CD4-positive, alpha-beta T cell (primary cell): ENCODE data around the gene NOL3. TPM values are rescaled to one million over a fixed set of nuclear protein-coding genes. Genes with fewer than 3 reads are reported as not detected.

Experiments
- ATAC-seq: fragments of 200-7000 bp; cut with Tn5 transposase; one replicate; pipeline ENCODE4 v1.10.0; 2022; ENCODE audit warnings: mild to moderate bottlenecking; ENCODE audit not compliant: poor library complexity
- CTCF ChIA-PET: fragments of 350-600 bp; sonication (Branson Sonifier 250); formaldehyde crosslinking; loops from one replicate; lab custom pipeline; 2021; ENCODE audit warnings: antibody characterized with exemption, inconsistent platforms; lab: Charles Lee
- POLR2A ChIA-PET: fragments of 350-600 bp; sonication (Branson Sonifier 250); formaldehyde crosslinking; loops from one replicate; lab custom pipeline; 2021; ENCODE audit warnings: antibody characterized with exemption, inconsistent platforms; lab: Charles Lee
- DNase-seq, 14 experiments: peaks; one replicate each; pipeline ENCODE4 v3.0.0-alpha.2; 2013 to 2020; ENCODE audit warnings: mixed read lengths in 2 of 14
- H3K27ac ChIP-seq, 2 donors: one replicate each; pipeline versions ENCODE4 v1.5.1 to v1.7.0; 2013; ENCODE audit warnings: low read length in 2 of 2, low read depth in 1 of 2, mild to moderate bottlenecking in 1 of 2
- H3K27me3 ChIP-seq, 2 experiments: 1 replicate in 1 of 2; 2 replicates in 1 of 2; pipeline versions ENCODE4 v1.6.1 to v1.7.0; 2013; ENCODE audit warnings: low read length in 2 of 2, control low read depth in 1 of 2, mild to moderate bottlenecking in 1 of 2, moderate library complexity in 1 of 2; ENCODE audit not compliant: insufficient read depth in 2 of 2, control insufficient read depth in 1 of 2
- H3K36me3 ChIP-seq: one replicate; pipeline ENCODE4 v1.6.1; 2013; ENCODE audit warnings: low read length, control low read depth; ENCODE audit not compliant: insufficient read depth
- H3K4me1 ChIP-seq: one replicate; pipeline ENCODE4 v1.6.1; 2013; ENCODE audit warnings: low read length, control low read depth; ENCODE audit not compliant: insufficient read depth
- H3K4me3 ChIP-seq: one replicate; pipeline ENCODE4 v1.5.1; 2013; ENCODE audit warnings: mild to moderate bottlenecking, low read length, moderate library complexity
- H3K9me3 ChIP-seq, 2 experiments: 1 replicate in 1 of 2; 2 replicates in 1 of 2; pipeline versions ENCODE4 v1.6.1 to v1.7.0; 2013; ENCODE audit warnings: low read length in 2 of 2, mild to moderate bottlenecking in 2 of 2, control low read depth in 1 of 2, moderate library complexity in 1 of 2; ENCODE audit not compliant: control insufficient read depth in 1 of 2, insufficient read depth in 1 of 2
- H3K27ac Mint-ChIP-seq: one replicate; pipeline ENCODE4 v1.8.0; 2020; ENCODE audit warnings: mixed read lengths
- H3K27me3 Mint-ChIP-seq: one replicate; pipeline ENCODE4 v1.8.0; 2021; ENCODE audit warnings: mixed read lengths
- H3K36me3 Mint-ChIP-seq: one replicate; pipeline ENCODE4 v1.8.0; 2021; ENCODE audit warnings: low read depth, mixed read lengths
- H3K4me1 Mint-ChIP-seq: one replicate; pipeline ENCODE4 v1.8.0; 2021; ENCODE audit warnings: low read depth, mixed read lengths
- H3K4me3 Mint-ChIP-seq: one replicate; pipeline ENCODE4 v1.8.0; 2020; ENCODE audit warnings: mild to moderate bottlenecking, mixed read lengths
- H3K9me3 Mint-ChIP-seq: one replicate; pipeline ENCODE4 v1.8.0; 2020; ENCODE audit warnings: mixed read lengths
- intact Hi-C, 2 experiments: fragments of 100-400 bp; cut with DNase I in 1 of 2; cut with micrococcal nuclease in 1 of 2; formaldehyde crosslinking; loops; one replicate each; pipeline versions ENCODE4 v1.15.1 to v1.9.0; 2023 to 2025; cut with DNase I, micrococcal nuclease
- total RNA-seq, 174 experiments: library from RNA in 2 of 174; stranded (reverse) in 2 of 174; gene quantifications; one replicate each; pipeline ENCODE4 v1.2.3 and lab custom pipeline; 2021 to 2026
- TF ChIP-seq, protein P1 (sequence below): fragments of 200-600 bp; IDR thresholded peaks from one replicate; pipeline ENCODE4 v1.8.0; 2022; ENCODE audit warnings: antibody characterized with exemption, mild to moderate bottlenecking

The NOL3 gene
- total RNA-seq, 2 experiments from 2014 or later = 1.1 to 1.2 TPM

DNA sequence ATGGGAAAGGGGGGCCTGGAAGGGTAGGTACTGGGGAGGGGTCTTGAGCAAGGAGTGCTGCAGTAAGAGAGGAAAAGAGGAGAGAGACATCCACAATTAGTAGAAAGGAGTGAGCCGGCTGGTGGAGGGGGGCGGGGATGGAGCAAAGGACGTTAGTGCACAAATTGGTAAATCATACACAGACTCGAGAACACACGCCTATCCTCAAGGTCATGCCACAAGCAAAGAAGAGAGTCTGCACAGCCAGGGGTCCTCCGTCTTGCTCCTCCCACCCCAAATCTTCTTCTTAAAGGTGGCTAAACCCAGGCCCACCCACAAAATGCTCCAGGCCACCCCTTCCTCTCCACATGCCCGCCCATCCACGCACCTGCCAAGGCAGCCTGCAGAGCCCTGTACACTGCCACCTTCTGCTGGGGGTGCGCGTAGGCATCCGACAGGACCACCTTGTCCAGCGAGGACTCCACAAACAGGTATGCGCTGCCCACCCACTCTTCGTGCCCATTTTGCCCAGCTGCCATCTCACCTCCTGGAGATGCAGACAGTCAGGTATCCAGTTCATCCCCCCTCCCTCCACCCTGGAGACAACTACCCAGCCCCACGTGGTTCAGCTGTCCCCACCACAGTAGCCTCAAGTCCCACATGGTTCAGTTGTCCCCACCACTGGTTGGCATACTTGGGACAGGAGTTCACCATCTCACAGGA lies 14.0 kb upstream of the NOL3 start:
- Mint-ChIP-seq H3K27ac (peak overlapping the region; percentile 95), H3K27me3 (peaks cover 12% of the 10 kb centered on the region), H3K4me3 (peak overlapping the region; percentile 95), H3K4me1 (peaks cover 65% of the 10 kb centered on the region), H3K9me3 (no peaks in the 10 kb centered on the region), H3K36me3 (peaks cover 20% of the 10 kb centered on the region)
- peak overlapping the region in 1 of 2 donors; percentile 2 for H3K27ac ChIP-seq
- no peaks in the 10 kb centered on the region for H3K36me3 ChIP-seq
- TF ChIP-seq, protein P1, sequence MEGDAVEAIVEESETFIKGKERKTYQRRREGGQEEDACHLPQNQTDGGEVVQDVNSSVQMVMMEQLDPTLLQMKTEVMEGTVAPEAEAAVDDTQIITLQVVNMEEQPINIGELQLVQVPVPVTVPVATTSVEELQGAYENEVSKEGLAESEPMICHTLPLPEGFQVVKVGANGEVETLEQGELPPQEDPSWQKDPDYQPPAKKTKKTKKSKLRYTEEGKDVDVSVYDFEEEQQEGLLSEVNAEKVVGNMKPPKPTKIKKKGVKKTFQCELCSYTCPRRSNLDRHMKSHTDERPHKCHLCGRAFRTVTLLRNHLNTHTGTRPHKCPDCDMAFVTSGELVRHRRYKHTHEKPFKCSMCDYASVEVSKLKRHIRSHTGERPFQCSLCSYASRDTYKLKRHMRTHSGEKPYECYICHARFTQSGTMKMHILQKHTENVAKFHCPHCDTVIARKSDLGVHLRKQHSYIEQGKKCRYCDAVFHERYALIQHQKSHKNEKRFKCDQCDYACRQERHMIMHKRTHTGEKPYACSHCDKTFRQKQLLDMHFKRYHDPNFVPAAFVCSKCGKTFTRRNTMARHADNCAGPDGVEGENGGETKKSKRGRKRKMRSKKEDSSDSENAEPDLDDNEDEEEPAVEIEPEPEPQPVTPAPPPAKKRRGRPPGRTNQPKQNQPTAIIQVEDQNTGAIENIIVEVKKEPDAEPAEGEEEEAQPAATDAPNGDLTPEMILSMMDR = no peak
- peaks cover under 1 to 2% of the 10 kb centered on the region in 2 experiments for H3K27me3 ChIP-seq
- POLR2A ChIA-PET = interaction anchor here (1.4 to 2.0 kb wide), 2 partner anchors 8 to 28 kb away, joined by 5 to 8 read pairs; partner anchors contain the start of gene HSF4
- ATAC-seq = no peak
- intact Hi-C loops = no loop called here
- no peaks in the 10 kb centered on the region for H3K9me3 ChIP-seq
- H3K4me1 ChIP-seq = peaks cover 82% of the 10 kb centered on the region
- peak in 1 of 14 experiments; percentile 32 for DNase-seq
- H3K4me3 ChIP-seq = no peak overlapping the region
- CTCF ChIA-PET = interaction anchor here (1.2 to 3.1 kb wide), 6 partner anchors 8 to 181 kb away, joined by 7 to 43 read pairs (median 13); partner anchors contain the start of genes HSF4 and MATCAP1

DNA sequence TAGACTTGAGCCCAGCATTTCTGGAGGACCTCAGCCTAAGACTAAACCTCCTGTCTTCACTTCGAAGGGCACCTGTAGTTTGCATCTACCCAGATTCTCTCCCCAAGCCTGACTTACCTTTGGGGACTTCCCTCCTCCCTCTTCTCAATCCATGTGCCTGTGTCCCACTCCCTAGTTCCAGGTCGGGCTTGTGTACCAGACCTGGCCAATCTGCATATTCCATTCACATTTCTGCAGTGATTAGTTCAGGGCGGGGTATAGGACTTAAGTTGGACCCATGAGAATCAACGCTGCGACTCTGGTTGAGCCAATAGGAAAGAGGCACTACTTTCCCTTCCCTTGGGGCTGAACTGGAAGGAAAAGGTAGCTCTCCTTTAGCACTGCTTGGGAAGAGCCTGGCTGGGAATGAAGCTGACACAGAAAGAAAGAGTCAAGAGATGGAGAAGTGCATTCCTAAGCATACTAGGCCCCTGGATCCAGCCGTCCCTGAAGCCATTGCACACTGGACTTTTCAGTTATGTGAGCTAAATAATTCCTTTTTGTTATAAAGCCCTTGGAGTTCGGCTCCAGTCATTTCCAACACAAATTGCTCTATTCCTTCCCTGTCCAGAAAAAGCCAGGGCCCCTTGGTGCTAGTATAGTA lies 13.1 kb upstream of the NOL3 start:
- CTCF ChIA-PET = interaction anchor here (1.0 to 3.8 kb wide), 4 partner anchors 18 to 143 kb away, joined by 4 to 43 read pairs (median 10); no protein-coding TSS in a partner anchor
- peak overlapping the region; percentile 100 for H3K4me3 ChIP-seq
- H3K36me3 Mint-ChIP-seq = peaks cover 20% of the 10 kb centered on the region

More for the DNA sequence above, 13.1 kb upstream of the NOL3 start:
- Histone ChIP-seq H3K36me3 (no peaks in the 10 kb centered on the region), H3K9me3 (no peaks in the 10 kb centered on the region), H3K27ac (peak overlapping the region; percentile 81 to 98), H3K27me3 (peaks cover 8 to 10% of the 10 kb centered on the region in 2 experiments), H3K4me1 (peaks cover 85% of the 10 kb centered on the region)
- H3K9me3 Mint-ChIP-seq = no peaks in the 10 kb centered on the region
- H3K27ac Mint-ChIP-seq = peak overlapping the region; percentile 95
- ATAC-seq = no peak
- DNase-seq = peak in 1 of 14 experiments; percentile 9
- H3K4me3 Mint-ChIP-seq = peak overlapping the region; percentile 95
- H3K27me3 Mint-ChIP-seq = peaks cover 21% of the 10 kb centered on the region
- TF ChIP-seq, protein P1 = no peak
- POLR2A ChIA-PET = interaction anchor here (0.8 to 4.7 kb wide), 10 partner anchors 7 to 139 kb away, joined by 3 to 44 read pairs (median 6); partner anchors contain the start of genes B3GNT9, CBFB and NOL3
- H3K4me1 Mint-ChIP-seq = peaks cover 60% of the 10 kb centered on the region
- intact Hi-C loops = no loop called here
